Adrenal gland (tissue), 5 donors: ENCODE measurements around the gene HSBP1.

Experiments
- CTCF ChIP-seq, 6 experiments: fragments of 450-650 bp in 4 of 6; fragments of 200-600 bp in 2 of 6; sonication (generic) in 1 of 6; IDR thresholded peaks; 1 replicate in 5 of 6; 2 replicates in 1 of 6; pipeline versions ENCODE4 v1.5.1 to v1.8.0; 2016 to 2021; ENCODE audit warnings: antibody characterized with exemption in 6 of 6, mild to moderate bottlenecking in 2 of 6, moderate library complexity in 1 of 6
- POLR2A ChIP-seq, 2 donors: fragments of 450-650 bp; IDR thresholded peaks; one replicate each; pipeline ENCODE4 v1.6.1; 2017; ENCODE audit warnings: antibody characterized with exemption in 2 of 2, mild to moderate bottlenecking in 2 of 2, moderate library complexity in 1 of 2
- donor health status: DM: no; HTN: no; CAD: no.

- TF ChIP-seq CTCF (IDR thresholded peaks at IDR 0.05) = no peak
- no peak for TF ChIP-seq POLR2A (IDR thresholded peaks at IDR 0.05)
Observed at GRCh38 chr16:83797013-83797412, 10.8 kb upstream of the HSBP1 start.
